Natural killer cell (primary cell): ENCODE results near the gene ZNF618. TPM values are rescaled to one million over a fixed set of nuclear protein-coding genes. Genes with fewer than 3 reads are reported as not detected.
A peak's percentile ranks its signal among the peaks of the same experiment; 100 is the strongest.

Experiments used
- ATAC-seq, 3 donors: fragments of 150-1000 bp in 2 of 3; fragments of 200-7000 bp in 1 of 3; cut with Tn5 transposase; 1 replicate in 1 of 3; 2 replicates in 2 of 3; pipeline ENCODE4 v1.10.0; 2021; ENCODE audit warnings: mild to moderate bottlenecking in 2 of 3, moderate library complexity in 2 of 3
- DNase-seq, 2 donors: peaks; one replicate each; pipeline versions ENCODE4 v3.0.0 to v3.0.0-alpha.2; 2013 to 2021; ENCODE audit warnings: mixed read lengths in 1 of 2
- H3K27ac ChIP-seq: one replicate; pipeline ENCODE4 v1.5.1; 2013; ENCODE audit warnings: mild to moderate bottlenecking, low read length
- H3K27me3 ChIP-seq: one replicate; pipeline ENCODE4 v1.6.1; 2013; ENCODE audit warnings: low read length; ENCODE audit not compliant: control insufficient read depth, insufficient read depth
- H3K36me3 ChIP-seq: one replicate; pipeline ENCODE4 v1.6.1; 2013; ENCODE audit warnings: low read length; ENCODE audit not compliant: control insufficient read depth, insufficient read depth
- H3K4me1 ChIP-seq: one replicate; pipeline ENCODE4 v1.6.1; 2013; ENCODE audit warnings: low read length; ENCODE audit not compliant: control insufficient read depth, insufficient read depth
- H3K4me3 ChIP-seq: one replicate; pipeline ENCODE4 v1.5.1; 2013; ENCODE audit warnings: low read length
- H3K9me3 ChIP-seq: one replicate; pipeline ENCODE4 v1.6.1; 2013; ENCODE audit warnings: low read length; ENCODE audit not compliant: control insufficient read depth, insufficient read depth
- H3K27ac Mint-ChIP-seq, 2 donors: one replicate each; pipeline ENCODE4 v1.8.0; 2022; ENCODE audit warnings: mild to moderate bottlenecking in 2 of 2, mixed read lengths in 2 of 2, moderate library complexity in 1 of 2
- H3K27me3 Mint-ChIP-seq, 2 donors: one replicate each; pipeline ENCODE4 v1.8.0; 2022; ENCODE audit warnings: low read depth in 2 of 2, mixed read lengths in 2 of 2
- H3K36me3 Mint-ChIP-seq: one replicate; pipeline ENCODE4 v1.8.0; 2022; ENCODE audit warnings: mixed read lengths
- H3K4me1 Mint-ChIP-seq, 2 donors: one replicate each; pipeline ENCODE4 v1.8.0; 2022; ENCODE audit warnings: mixed read lengths in 2 of 2
- H3K4me3 Mint-ChIP-seq: one replicate; pipeline ENCODE4 v1.8.0; 2022; ENCODE audit warnings: mild to moderate bottlenecking, moderate library complexity, mixed read lengths
- H3K9me3 Mint-ChIP-seq, 2 donors: one replicate each; pipeline ENCODE4 v1.8.0; 2022; ENCODE audit warnings: mixed read lengths in 2 of 2
- WGBS: methylation state at CpG from one replicate; pipeline ENCODE4 v1.1.7; 2013; ENCODE audit warnings: missing lambda C conversion rate; ENCODE audit not compliant: insufficient coverage; 5-methylcytosine and 5-hydroxymethylcytosine counted together
- intact Hi-C: fragments of 100-400 bp; cut with micrococcal nuclease; formaldehyde crosslinking; loops from one replicate; pipeline ENCODE4 v1.14.2; 2022
- total RNA-seq, 4 donors: library from RNA; stranded (reverse); fragments of 120-200 nt in 1 of 4; gene quantifications; one replicate each; pipeline versions ENCODE4 v1.2.3 to v1.2.4, GENCODE V29; 2013 to 2022
- TF ChIP-seq, protein P1 (sequence below): fragments of 200-600 bp; IDR thresholded peaks from one replicate; pipeline ENCODE4 v1.8.0; 2022; ENCODE audit warnings: antibody characterized with exemption

Gene ZNF618
- total RNA-seq, 3 donors from 2014 or later (not counting 1 experiment from before 2014, with no cell fraction given): 9.2 to 10.7 (median 10.0) TPM

DNA sequence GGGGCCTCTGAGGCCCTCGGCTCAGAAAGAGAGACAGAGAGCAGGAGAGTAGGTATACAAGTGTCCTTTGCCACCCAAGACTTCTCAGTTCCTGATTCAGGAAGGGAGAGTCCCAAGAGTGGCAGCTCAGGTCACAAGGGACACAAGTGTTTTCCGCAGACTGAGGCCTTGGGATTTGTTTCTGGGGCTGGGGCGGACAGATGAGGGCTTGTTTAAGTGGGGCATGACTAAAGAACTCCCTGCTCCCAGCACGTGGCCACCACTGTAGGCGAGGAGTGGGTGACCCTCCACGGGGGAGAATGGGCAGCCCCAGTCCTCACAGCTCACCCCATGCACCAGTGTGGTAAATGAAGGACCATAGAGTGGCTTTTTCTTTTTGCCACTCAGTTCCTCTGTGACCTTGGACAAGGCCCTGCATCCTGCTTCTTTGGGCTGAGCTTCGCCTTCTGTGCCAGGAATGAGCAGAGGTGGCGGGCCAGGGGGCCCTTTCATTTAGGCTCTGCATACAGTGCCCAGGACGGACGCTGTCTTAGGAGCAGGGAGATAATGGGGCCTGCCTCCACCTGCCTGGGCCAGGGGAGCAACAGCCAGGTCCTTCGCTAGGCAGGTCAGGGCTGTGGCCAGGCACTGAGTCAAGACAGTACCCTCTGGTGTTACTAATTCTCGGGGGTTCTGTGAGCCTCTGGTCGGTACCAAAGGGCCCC is 151.2 kb downstream of the ZNF618 start:
- Mint-ChIP-seq H3K4me1 (no peaks in the 10 kb centered on the region), H3K9me3 (peaks cover 10 to 21% of the 10 kb centered on the region in 2 donors), H3K27ac (no peak overlapping the region), H3K36me3 (peaks cover 32% of the 10 kb centered on the region), H3K4me3 (no peak overlapping the region), H3K27me3 (no peaks in the 10 kb centered on the region)
- no peak for DNase-seq
- intact Hi-C loops: no loop called here
- peak in 1 of 3 donors; percentile 43 for ATAC-seq
- no peak overlapping the region for H3K27ac ChIP-seq
- WGBS: 81% methylated on average over 13 of the region's 13 CpGs
- no peaks in the 10 kb centered on the region for H3K27me3 ChIP-seq
- no peaks in the 10 kb centered on the region for H3K9me3 ChIP-seq
- H3K36me3 ChIP-seq: peaks cover 2% of the 10 kb centered on the region
- no peaks in the 10 kb centered on the region for H3K4me1 ChIP-seq
- TF ChIP-seq, protein P1, sequence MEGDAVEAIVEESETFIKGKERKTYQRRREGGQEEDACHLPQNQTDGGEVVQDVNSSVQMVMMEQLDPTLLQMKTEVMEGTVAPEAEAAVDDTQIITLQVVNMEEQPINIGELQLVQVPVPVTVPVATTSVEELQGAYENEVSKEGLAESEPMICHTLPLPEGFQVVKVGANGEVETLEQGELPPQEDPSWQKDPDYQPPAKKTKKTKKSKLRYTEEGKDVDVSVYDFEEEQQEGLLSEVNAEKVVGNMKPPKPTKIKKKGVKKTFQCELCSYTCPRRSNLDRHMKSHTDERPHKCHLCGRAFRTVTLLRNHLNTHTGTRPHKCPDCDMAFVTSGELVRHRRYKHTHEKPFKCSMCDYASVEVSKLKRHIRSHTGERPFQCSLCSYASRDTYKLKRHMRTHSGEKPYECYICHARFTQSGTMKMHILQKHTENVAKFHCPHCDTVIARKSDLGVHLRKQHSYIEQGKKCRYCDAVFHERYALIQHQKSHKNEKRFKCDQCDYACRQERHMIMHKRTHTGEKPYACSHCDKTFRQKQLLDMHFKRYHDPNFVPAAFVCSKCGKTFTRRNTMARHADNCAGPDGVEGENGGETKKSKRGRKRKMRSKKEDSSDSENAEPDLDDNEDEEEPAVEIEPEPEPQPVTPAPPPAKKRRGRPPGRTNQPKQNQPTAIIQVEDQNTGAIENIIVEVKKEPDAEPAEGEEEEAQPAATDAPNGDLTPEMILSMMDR: no peak
- H3K4me3 ChIP-seq: no peak overlapping the region

DNA sequence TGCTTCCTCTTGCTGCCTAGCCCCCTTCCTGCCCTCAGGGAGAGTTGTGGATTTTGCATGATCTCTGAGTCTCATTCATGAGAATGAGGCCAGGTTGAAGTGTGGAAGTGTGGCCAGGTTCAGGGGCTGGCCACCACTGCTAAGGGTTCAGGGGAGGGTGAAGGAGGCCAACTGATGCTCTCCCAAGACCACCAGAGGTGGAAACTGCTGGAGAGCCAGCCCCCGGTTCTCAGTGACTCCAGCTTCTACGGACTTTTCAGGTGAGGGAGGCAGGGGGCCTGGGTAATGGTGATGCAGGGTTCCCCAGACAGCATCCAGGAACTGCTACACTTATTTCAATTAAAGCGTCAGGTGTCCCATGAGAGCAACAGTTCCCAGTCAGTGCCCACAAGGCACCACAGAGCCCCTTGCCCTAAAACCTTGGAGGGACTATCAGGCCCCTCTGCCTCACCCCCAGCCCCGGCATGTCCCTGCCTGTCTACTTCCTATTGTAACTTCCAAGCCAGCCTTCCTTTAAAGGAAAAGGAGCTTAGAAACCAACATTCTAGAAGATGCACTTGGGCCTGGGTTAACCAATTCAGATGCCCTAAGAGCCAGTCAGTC is 151.9 kb downstream of the ZNF618 start:
- H3K9me3 Mint-ChIP-seq: peaks cover 5 to 15% of the 10 kb centered on the region in 2 donors
- DNase-seq (no peak), ATAC-seq (no peak)
- H3K36me3 Mint-ChIP-seq: peaks cover 26% of the 10 kb centered on the region
- no peak overlapping the region for H3K27ac Mint-ChIP-seq
- no peak overlapping the region for H3K4me3 Mint-ChIP-seq
- no peaks in the 10 kb centered on the region for H3K4me1 Mint-ChIP-seq
- TF ChIP-seq, protein P1: no peak
- H3K4me1 ChIP-seq: no peaks in the 10 kb centered on the region
- no peak overlapping the region for H3K4me3 ChIP-seq
- H3K27me3 Mint-ChIP-seq: no peaks in the 10 kb centered on the region
- peaks cover 2% of the 10 kb centered on the region for H3K36me3 ChIP-seq
- intact Hi-C loops: no loop called here
- 88% methylated on average over 4 of the region's 4 CpGs for WGBS
- H3K9me3 ChIP-seq: no peaks in the 10 kb centered on the region
- no peak overlapping the region for H3K27ac ChIP-seq
- H3K27me3 ChIP-seq: no peaks in the 10 kb centered on the region

DNA sequence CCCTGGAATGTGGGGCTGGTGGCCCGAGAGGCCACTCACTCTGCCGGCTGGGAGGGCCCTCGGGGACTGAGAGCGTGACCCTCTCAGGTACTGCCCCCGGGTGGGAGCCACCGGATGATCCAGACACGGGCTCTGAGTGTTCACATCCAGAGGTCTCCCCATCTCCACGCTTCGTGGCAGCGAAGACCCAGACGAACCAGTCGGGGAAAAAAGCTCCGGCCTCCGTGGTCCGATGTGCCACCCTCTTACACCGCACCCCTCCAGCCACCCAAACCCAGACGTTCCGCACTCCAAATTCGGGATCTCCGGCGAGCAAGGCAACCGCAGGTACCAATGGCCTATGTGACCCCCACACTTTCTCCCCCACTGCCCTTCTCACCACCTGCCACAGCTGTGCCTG is 152.5 kb downstream of the ZNF618 start:
- intact Hi-C loops: no loop called here
- Mint-ChIP-seq H3K27ac (no peak overlapping the region), H3K9me3 (peaks cover 3 to 8% of the 10 kb centered on the region in 2 donors), H3K4me3 (no peak overlapping the region), H3K27me3 (no peaks in the 10 kb centered on the region), H3K36me3 (peaks cover 19% of the 10 kb centered on the region), H3K4me1 (no peaks in the 10 kb centered on the region)
- H3K36me3 ChIP-seq: peaks cover 2% of the 10 kb centered on the region
- TF ChIP-seq, protein P1: no peak
- DNase-seq (no peak), ATAC-seq (no peak)
- no peaks in the 10 kb centered on the region for H3K9me3 ChIP-seq
- no peaks in the 10 kb centered on the region for H3K27me3 ChIP-seq
- H3K4me1 ChIP-seq: no peaks in the 10 kb centered on the region
- no peak overlapping the region for H3K27ac ChIP-seq
- H3K4me3 ChIP-seq: no peak overlapping the region
- WGBS: 96% methylated on average over 22 of the region's 22 CpGs
